CD8-positive, alpha-beta memory T cell (primary cell): ENCODE data around the gene COL1A1. TPM values are rescaled to one million over a fixed set of nuclear protein-coding genes. Genes with fewer than 3 reads are reported as not detected.

Experiments used
- CTCF ChIA-PET: fragments of 350-600 bp; sonication (Branson Sonifier 250); formaldehyde crosslinking; loops from one replicate; lab custom pipeline; 2021; ENCODE audit warnings: antibody characterized with exemption; lab: Charles Lee
- POLR2A ChIA-PET: fragments of 350-600 bp; sonication (Branson Sonifier 250); formaldehyde crosslinking; loops from one replicate; lab custom pipeline; 2021; ENCODE audit warnings: antibody characterized with exemption; lab: Charles Lee
- DNase-seq, 5 donors: peaks; one replicate each; pipeline versions ENCODE4 v3.0.0 to v3.0.0-alpha.2; 2020 to 2022; ENCODE audit warnings: mixed read lengths in 1 of 5
- H3K27ac ChIP-seq: one replicate; pipeline ENCODE4 v1.7.0; 2013; ENCODE audit warnings: low read depth, mild to moderate bottlenecking, low read length, moderate library complexity
- H3K27me3 ChIP-seq: 2 replicates; pipeline ENCODE4 v1.7.0; 2013; ENCODE audit warnings: low read length, mild to moderate bottlenecking; ENCODE audit not compliant: insufficient read depth, poor library complexity, severe bottlenecking
- H3K36me3 ChIP-seq: 2 replicates; pipeline ENCODE4 v1.7.0; 2013; ENCODE audit warnings: mild to moderate bottlenecking, low read length, moderate library complexity; ENCODE audit not compliant: insufficient read depth
- H3K4me1 ChIP-seq: 2 replicates; pipeline ENCODE4 v1.7.0; 2013; ENCODE audit warnings: mild to moderate bottlenecking, low read length, moderate library complexity; ENCODE audit not compliant: insufficient read depth
- H3K4me3 ChIP-seq: 2 replicates; pipeline ENCODE4 v1.7.0; 2013; ENCODE audit warnings: mild to moderate bottlenecking, low read length
- H3K9me3 ChIP-seq: 2 replicates; pipeline ENCODE4 v1.7.0; 2013; ENCODE audit warnings: mild to moderate bottlenecking, low read length
- H3K27ac Mint-ChIP-seq, 8 donors: one replicate each; pipeline ENCODE4 v1.8.0; 2020 to 2021; ENCODE audit warnings: mixed read lengths in 8 of 8, mild to moderate bottlenecking in 6 of 8, inconsistent platforms in 3 of 8, moderate library complexity in 3 of 8
- H3K27me3 Mint-ChIP-seq, 2 donors: one replicate each; pipeline ENCODE4 v1.8.0; 2020 to 2021; ENCODE audit warnings: mixed read lengths in 2 of 2, mild to moderate bottlenecking in 1 of 2, moderate library complexity in 1 of 2
- H3K36me3 Mint-ChIP-seq, 3 donors: one replicate each; pipeline ENCODE4 v1.8.0; 2020 to 2021; ENCODE audit warnings: mixed read lengths in 3 of 3, inconsistent platforms in 1 of 3, mild to moderate bottlenecking in 1 of 3
- H3K4me1 Mint-ChIP-seq, 3 donors: one replicate each; pipeline ENCODE4 v1.8.0; 2020 to 2021; ENCODE audit warnings: mixed read lengths in 3 of 3, inconsistent platforms in 1 of 3, mild to moderate bottlenecking in 1 of 3
- H3K4me3 Mint-ChIP-seq, 7 donors: one replicate each; pipeline ENCODE4 v1.8.0; 2020 to 2021; ENCODE audit warnings: mixed read lengths in 7 of 7, mild to moderate bottlenecking in 6 of 7, moderate library complexity in 4 of 7, inconsistent platforms in 2 of 7
- H3K9me3 Mint-ChIP-seq, 5 donors: one replicate each; pipeline ENCODE4 v1.8.0; 2020 to 2022; ENCODE audit warnings: mixed read lengths in 5 of 5, mild to moderate bottlenecking in 3 of 5, moderate library complexity in 2 of 5, inconsistent platforms in 1 of 5
- polyA plus RNA-seq: library from polyadenylated mRNA; unstranded; fragments of 300-500 nt; fragmentation: Illumina TruSeq; gene quantifications from one replicate; pipeline ENCODE4 v1.2.3, GENCODE V29; 2021
- total RNA-seq, 2 experiments: library from RNA; stranded (reverse); gene quantifications; one replicate each; pipeline ENCODE4 v1.2.3, GENCODE V29; 2021

COL1A1 gene
- total and polyA plus RNA-seq, 3 experiments from 2014 or later: 0.39 to 0.42 TPM; not detected in 1

DNA sequence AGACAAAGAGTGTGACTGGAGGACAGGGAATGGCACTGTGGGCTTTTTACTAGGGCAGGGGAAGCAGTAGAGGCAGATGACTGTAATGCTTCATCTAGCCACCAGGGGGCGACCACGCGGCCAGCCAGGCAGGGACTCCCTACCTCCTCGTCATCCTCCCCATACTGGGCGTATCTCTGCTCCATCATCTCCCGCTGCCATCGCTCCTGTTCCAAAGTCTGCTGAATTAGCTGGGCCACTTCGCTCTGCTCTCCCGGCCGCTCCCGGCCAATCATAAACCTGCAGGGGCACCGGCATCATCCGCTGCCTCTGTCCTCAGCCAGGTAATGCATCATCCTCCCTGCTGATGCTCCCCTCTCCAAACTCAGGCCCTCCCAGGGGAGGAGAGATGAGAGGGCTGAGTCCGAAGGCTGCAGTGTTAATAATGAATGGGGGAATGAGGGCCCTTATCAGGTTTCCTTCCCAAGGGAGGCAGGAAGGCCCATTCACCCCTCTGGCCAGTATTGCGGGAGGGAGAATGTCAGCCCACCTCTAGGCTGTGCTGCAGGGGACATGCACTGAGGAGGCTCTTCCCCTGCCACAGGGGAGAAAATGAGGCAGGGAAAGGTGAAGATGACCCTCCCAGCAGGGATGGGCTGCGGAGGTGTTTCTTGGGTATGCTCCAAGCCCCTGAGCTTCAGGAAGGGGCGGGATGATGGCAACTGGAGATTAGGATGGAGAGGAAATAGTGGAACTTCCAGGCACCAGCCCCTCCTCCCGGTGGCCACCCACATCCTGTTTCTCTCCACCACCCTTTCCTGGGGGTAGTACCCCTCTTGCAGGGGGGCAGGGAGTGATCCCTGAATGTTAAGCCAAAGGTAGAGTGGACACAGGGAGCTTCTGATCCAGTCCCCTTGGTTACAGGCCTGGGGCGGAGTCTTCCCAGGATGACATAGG is 61.2 kb downstream of the COL1A1 start:
- H3K4me3 Mint-ChIP-seq: peak overlapping the region; percentile 52 to 84 (median 76)

DNA sequence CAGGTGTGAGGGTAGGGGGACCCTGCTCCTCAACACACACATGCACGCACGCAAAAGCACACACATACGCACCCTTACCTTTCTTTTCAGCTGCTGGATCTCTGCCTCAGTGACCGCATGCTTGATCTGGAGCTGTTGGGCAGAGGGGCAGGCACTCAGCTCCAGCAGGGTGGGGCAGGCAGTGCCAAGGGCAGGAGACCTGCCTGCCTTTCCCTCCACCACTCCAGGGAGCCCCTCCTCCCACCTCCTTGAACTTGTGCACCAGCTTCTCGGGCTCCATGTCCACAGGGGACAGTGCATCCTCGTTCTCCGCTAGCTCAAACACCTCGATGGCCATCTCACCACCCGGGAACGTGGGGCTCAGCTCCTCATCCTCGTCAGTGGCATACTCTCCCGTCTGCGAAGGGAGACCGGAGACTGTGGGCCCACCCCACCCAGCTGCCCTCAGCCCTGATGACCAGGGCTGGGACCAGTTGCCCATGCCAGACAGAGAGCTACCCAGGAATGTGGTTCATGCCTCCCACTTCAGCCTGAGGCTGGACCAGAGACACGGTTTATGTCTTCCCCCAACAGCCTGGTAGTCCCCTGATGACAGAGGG is 62.1 kb downstream of the COL1A1 start:
- Histone ChIP-seq H3K4me3 (no peak overlapping the region), H3K36me3 (peaks cover 46% of the 10 kb centered on the region), H3K27me3 (no peaks in the 10 kb centered on the region), H3K4me1 (peaks cover 51% of the 10 kb centered on the region), H3K9me3 (no peaks in the 10 kb centered on the region), H3K27ac (no peak overlapping the region)
- POLR2A ChIA-PET: interaction anchor here (0.9 to 1.1 kb wide), 2 partner anchors 9 kb away, joined by 3 read pairs; no protein-coding TSS in a partner anchor
- H3K36me3 Mint-ChIP-seq: peaks cover 31 to 95% (median 40%) of the 10 kb centered on the region in 3 donors
- no peaks in the 10 kb centered on the region for H3K9me3 Mint-ChIP-seq
- peaks cover 47 to 65% (median 60%) of the 10 kb centered on the region in 3 donors for H3K4me1 Mint-ChIP-seq
- peak in 1 of 5 donors; percentile 44 for DNase-seq
- CTCF ChIA-PET: interaction anchor here (0.6 to 5.3 kb wide), 19 partner anchors 9 to 113 kb away, joined by 3 to 52 read pairs (median 6); partner anchors contain the start of genes PDK2, PPP1R9B, SAMD14 and SGCA
- H3K27me3 Mint-ChIP-seq: peaks cover 0 to 1% of the 10 kb centered on the region in 2 donors
- H3K27ac Mint-ChIP-seq: peak overlapping the region in 3 of 8 donors; percentile 56 to 97 (median 79)
- H3K4me3 Mint-ChIP-seq: no peak overlapping the region

More for the DNA sequence above, 61.2 kb downstream of the COL1A1 start:
- Histone ChIP-seq H3K27ac (peak overlapping the region; percentile 17), H3K4me3 (peak overlapping the region; percentile 26), H3K9me3 (no peaks in the 10 kb centered on the region), H3K27me3 (no peaks in the 10 kb centered on the region), H3K4me1 (peaks cover 59% of the 10 kb centered on the region), H3K36me3 (peaks cover 52% of the 10 kb centered on the region)
- ChIA-PET POLR2A (interaction anchor here (1.3 to 1.6 kb wide), 2 partner anchors 9 to 12 kb away, joined by 5 to 6 read pairs; no protein-coding TSS in a partner anchor), CTCF (interaction anchor here (0.9 to 5.3 kb wide), 18 partner anchors 8 to 206 kb away, joined by 3 to 52 read pairs (median 6); partner anchors contain the start of genes PPP1R9B, SGCA and XYLT2)
- Mint-ChIP-seq H3K27ac (peak overlapping the region; percentile 78 to 97 (median 90)), H3K9me3 (no peaks in the 10 kb centered on the region), H3K27me3 (peaks cover 0 to 1% of the 10 kb centered on the region in 2 donors), H3K4me1 (peaks cover 55 to 74% (median 67%) of the 10 kb centered on the region in 3 donors), H3K36me3 (peaks cover 31 to 99% (median 44%) of the 10 kb centered on the region in 3 donors)
- peak; percentile 74 to 86 (median 76) for DNase-seq

DNA sequence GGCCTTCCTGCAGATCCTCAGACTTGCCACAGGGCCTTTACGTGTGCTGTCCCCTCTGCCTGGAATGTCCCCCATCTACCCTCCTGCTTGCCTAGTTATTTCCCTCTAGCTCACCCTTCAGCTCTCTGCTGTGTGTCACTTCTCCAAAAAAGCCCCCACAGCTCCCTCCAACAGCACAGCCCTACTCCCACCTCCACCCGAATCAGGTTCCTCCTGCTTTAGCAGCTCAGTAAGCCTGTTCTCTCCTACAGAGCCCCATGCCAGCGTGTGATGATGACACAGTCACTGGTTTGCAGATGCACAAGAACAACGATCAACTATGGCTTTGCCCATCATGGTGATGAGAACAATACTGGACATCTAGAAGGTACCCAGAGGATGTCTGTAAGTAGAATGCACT is 64.4 kb downstream of the COL1A1 start:
- peaks cover 42% of the 10 kb centered on the region for H3K36me3 ChIP-seq
- POLR2A ChIA-PET: interaction anchor here (1.0 kb wide), 1 partner anchor 14 kb away, joined by 3 read pairs; no protein-coding TSS in a partner anchor
- CTCF ChIA-PET: interaction anchor here (1.2 to 2.9 kb wide), 3 partner anchors 10 to 24 kb away, joined by 3 to 17 read pairs (median 7); no protein-coding TSS in a partner anchor
- no peak overlapping the region for H3K27ac ChIP-seq
- Mint-ChIP-seq H3K36me3 (peaks cover 26 to 81% (median 30%) of the 10 kb centered on the region in 3 donors), H3K4me1 (peaks cover 25 to 52% (median 42%) of the 10 kb centered on the region in 3 donors), H3K27me3 (peaks cover 0 to 1% of the 10 kb centered on the region in 2 donors), H3K9me3 (no peaks in the 10 kb centered on the region), H3K4me3 (no peak overlapping the region), H3K27ac (peak overlapping the region in 3 of 8 donors; percentile 61 to 92 (median 72))
- peaks cover 30% of the 10 kb centered on the region for H3K4me1 ChIP-seq
- DNase-seq: no peak
- no peaks in the 10 kb centered on the region for H3K27me3 ChIP-seq
- no peak overlapping the region for H3K4me3 ChIP-seq
- H3K9me3 ChIP-seq: no peaks in the 10 kb centered on the region

- no peaks in the 10 kb centered on the region for H3K27me3 ChIP-seq
- ChIA-PET POLR2A (interaction anchor here (1.0 kb wide), 1 partner anchor 13 kb away, joined by 3 read pairs; no protein-coding TSS in a partner anchor), CTCF (interaction anchor here (1.2 to 2.9 kb wide), 3 partner anchors 10 to 25 kb away, joined by 3 to 17 read pairs (median 7); no protein-coding TSS in a partner anchor)
- Mint-ChIP-seq H3K27me3 (peaks cover 0 to 1% of the 10 kb centered on the region in 2 donors), H3K27ac (peak overlapping the region in 2 of 8 donors; percentile 17 to 32), H3K4me3 (no peak overlapping the region), H3K4me1 (peaks cover 21 to 50% (median 40%) of the 10 kb centered on the region in 3 donors), H3K36me3 (peaks cover 26 to 73% (median 30%) of the 10 kb centered on the region in 3 donors), H3K9me3 (no peaks in the 10 kb centered on the region)
- peaks cover 22% of the 10 kb centered on the region for H3K4me1 ChIP-seq
- no peak overlapping the region for H3K27ac ChIP-seq
- H3K36me3 ChIP-seq: peaks cover 42% of the 10 kb centered on the region
- no peaks in the 10 kb centered on the region for H3K9me3 ChIP-seq
- DNase-seq: no peak
- H3K4me3 ChIP-seq: no peak overlapping the region
Observed at GRCh38 chr17:50136096-50136687, 65.2 kb downstream of the COL1A1 start.

DNA sequence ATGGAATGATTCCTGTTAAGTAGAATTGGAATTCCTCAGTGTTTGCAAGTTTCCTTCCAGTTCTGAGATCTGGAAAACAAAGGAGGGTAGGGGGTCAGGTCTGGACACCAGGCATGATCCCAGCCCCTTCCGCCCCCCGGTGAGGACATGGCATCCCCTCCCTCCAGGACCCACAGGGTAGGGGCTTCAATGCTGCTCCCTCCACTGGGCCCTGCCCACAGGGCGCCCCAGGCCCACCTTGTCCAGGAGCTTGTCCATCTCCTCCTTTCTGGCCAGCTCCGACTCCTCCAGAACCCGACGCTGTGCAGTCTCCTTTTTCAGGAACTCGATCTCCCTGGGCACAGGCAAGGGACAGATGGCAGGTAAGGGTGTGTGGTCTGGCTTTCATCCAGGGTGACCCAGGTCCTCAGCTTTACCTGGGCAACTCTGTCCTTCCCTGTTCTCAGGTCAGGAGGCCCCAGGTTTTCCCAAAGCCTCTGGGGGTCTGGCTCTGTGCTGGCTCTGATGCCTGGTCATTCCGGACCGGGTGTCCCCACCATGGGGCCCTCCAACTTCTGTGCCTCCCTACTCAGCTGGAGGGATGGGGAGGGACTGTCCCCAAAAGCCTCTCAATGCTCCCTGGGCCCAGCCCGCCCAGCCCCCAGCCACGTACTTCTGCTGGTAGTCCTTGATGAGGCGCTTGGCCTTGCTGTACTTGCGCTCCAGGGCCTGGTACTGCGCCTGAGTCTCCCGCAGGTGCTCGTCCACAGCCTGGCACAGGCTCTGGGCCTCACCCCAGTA is 65.9 kb downstream of the COL1A1 start:
- CTCF ChIA-PET: interaction anchor here (1.2 to 2.9 kb wide), 3 partner anchors 11 to 26 kb away, joined by 3 to 17 read pairs (median 7); no protein-coding TSS in a partner anchor
- H3K27ac Mint-ChIP-seq: peak overlapping the region in 1 of 8 donors; percentile 82
- peaks cover 1 to 5% of the 10 kb centered on the region in 2 donors for H3K27me3 Mint-ChIP-seq
- H3K9me3 Mint-ChIP-seq: no peaks in the 10 kb centered on the region
- DNase-seq: no peak
- H3K36me3 Mint-ChIP-seq: peaks cover 26 to 66% (median 27%) of the 10 kb centered on the region in 3 donors
- H3K4me1 ChIP-seq: peaks cover 20% of the 10 kb centered on the region
- no peak overlapping the region for H3K4me3 Mint-ChIP-seq
- peaks cover 42% of the 10 kb centered on the region for H3K36me3 ChIP-seq
- no peak overlapping the region for H3K27ac ChIP-seq
- POLR2A ChIA-PET: no interaction called here
- H3K4me3 ChIP-seq: no peak overlapping the region
- no peaks in the 10 kb centered on the region for H3K27me3 ChIP-seq
- H3K9me3 ChIP-seq: no peaks in the 10 kb centered on the region
- H3K4me1 Mint-ChIP-seq: peaks cover 19 to 50% (median 39%) of the 10 kb centered on the region in 3 donors

DNA sequence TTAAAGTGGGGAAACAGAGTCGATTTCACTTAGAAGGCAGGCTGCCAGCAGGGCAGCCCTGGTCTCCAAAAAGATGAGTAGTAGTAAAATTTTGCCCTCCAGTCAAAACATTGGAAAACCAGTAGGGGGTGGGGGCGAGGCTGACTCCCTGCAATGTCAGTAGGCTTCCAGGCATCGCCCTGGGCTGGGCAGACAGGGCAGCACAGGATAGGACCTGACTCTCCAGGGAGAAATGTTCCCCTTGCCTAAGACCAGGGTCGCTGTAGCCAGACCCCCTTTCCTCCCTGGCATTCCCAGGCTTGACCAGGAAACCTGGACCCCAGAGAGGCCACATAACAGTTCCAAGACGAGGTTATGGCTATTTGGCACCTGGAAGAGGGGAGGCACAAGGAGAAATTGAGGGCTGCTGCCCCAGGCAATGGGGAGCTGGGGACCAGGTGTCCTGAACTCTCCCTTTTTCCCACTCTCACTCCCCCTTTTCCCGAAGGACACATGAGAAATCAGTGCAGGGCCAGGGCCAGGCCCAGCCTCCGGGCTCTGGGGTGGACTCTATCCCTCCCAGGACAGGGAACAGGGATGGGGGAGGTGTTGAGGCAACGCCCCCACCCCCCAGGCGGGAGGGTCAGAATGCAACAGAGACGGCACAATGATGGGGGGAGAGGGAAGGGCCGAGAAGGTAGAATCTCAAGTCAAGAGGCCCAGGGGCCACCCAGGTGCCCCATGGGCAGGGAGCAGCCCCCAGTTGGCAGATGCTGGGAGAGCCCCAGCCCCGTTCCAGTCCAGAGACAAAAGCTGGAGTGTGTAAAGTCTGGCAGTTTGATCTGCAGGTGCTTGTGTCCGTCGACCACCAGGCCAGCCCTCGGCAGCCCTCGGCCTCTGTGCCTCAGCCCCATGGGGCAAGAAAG is 67.0 kb downstream of the COL1A1 start:
- no peaks in the 10 kb centered on the region for H3K9me3 ChIP-seq
- peaks cover 38% of the 10 kb centered on the region for H3K36me3 ChIP-seq
- Mint-ChIP-seq H3K4me1 (peaks cover 10 to 43% (median 30%) of the 10 kb centered on the region in 3 donors), H3K36me3 (peaks cover 22 to 56% (median 23%) of the 10 kb centered on the region in 3 donors), H3K27me3 (peaks cover 1 to 5% of the 10 kb centered on the region in 2 donors), H3K9me3 (no peaks in the 10 kb centered on the region), H3K4me3 (no peak overlapping the region), H3K27ac (peak overlapping the region in 2 of 8 donors; percentile 63 to 74)
- H3K4me3 ChIP-seq: no peak overlapping the region
- H3K4me1 ChIP-seq: peaks cover 10% of the 10 kb centered on the region
- POLR2A ChIA-PET: no interaction called here
- no peak overlapping the region for H3K27ac ChIP-seq
- DNase-seq: no peak
- CTCF ChIA-PET: interaction anchor here (2.9 kb wide), 1 partner anchor 27 kb away, joined by 17 read pairs; no protein-coding TSS in a partner anchor
- H3K27me3 ChIP-seq: no peaks in the 10 kb centered on the region
